Upper lobe of right lung (tissue), 1 donor: ENCODE measurements around the gene SSBP2. TPM values are rescaled to one million over a fixed set of nuclear protein-coding genes. Genes with fewer than 3 reads are reported as not detected.
"Not testable (repeated sequence)": the region's sequence is repeated elsewhere in the genome, so short reads cannot be mapped to it uniquely, and the experiment has no call there.

Experiments used
- ATAC-seq: fragments of 200-7000 bp; cut with Tn5 transposase; one replicate; pipeline ENCODE4 v1.9.1; 2020; ENCODE audit warnings: mild to moderate bottlenecking, moderate library complexity
- DNase-seq: peaks from one replicate; pipeline ENCODE4 v3.0.0-alpha.2; 2020
- H3K27ac ChIP-seq: fragments of 200-600 bp; one replicate; pipeline ENCODE4 v1.8.0; 2022
- H3K27me3 ChIP-seq: fragments of 200-600 bp; one replicate; pipeline ENCODE4 v1.8.0; 2022; ENCODE audit warnings: mild to moderate bottlenecking
- H3K36me3 ChIP-seq: fragments of 200-600 bp; one replicate; pipeline ENCODE4 v1.8.0; 2022
- H3K4me1 ChIP-seq: fragments of 200-600 bp; one replicate; pipeline ENCODE4 v1.8.0; 2022
- H3K4me3 ChIP-seq: fragments of 200-600 bp; one replicate; pipeline ENCODE4 v1.8.0; 2022; ENCODE audit warnings: mild to moderate bottlenecking
- H3K9me3 ChIP-seq: fragments of 200-600 bp; one replicate; pipeline ENCODE4 v1.8.0; 2022
- CTCF ChIP-seq: fragments of 200-600 bp; IDR thresholded peaks from one replicate; pipeline ENCODE4 v1.8.0; 2022; ENCODE audit warnings: antibody characterized with exemption
- intact Hi-C: fragments of 100-400 bp; cut with DNase I; formaldehyde crosslinking; loops from one replicate; pipeline ENCODE4 v1.11.0; 2022
- total RNA-seq: library from RNA; stranded (reverse); fragmentation: NEBNext Ultra II Directional; extraction: Animal tissue kit (Norgen Biotek cat#: 25700); gene quantifications from one replicate; pipeline ENCODE4 v1.2.1, GENCODE V29; 2021
- donor health status: DM: no; HTN: yes; CAD: no; lungs with severe emphysema.

SSBP2 gene
- total RNA-seq, 1 donor from 2014 or later: 43.8 TPM

GRCh38 chr5:81724108-81724507 lies 26.8 kb downstream of the SSBP2 start:
- no peak for DNase-seq
- Histone ChIP-seq H3K9me3 (no peaks in the 10 kb centered on the region), H3K27ac (no peak overlapping the region), H3K4me3 (no peak overlapping the region), H3K36me3 (no peaks in the 10 kb centered on the region), H3K27me3 (no peaks in the 10 kb centered on the region), H3K4me1 (no peaks in the 10 kb centered on the region)
- intact Hi-C loops: no loop called here
- ATAC-seq: no peak
- TF ChIP-seq CTCF: no peak

GRCh38 chr5:81721049-81721448 lies 29.8 kb downstream of the SSBP2 start:
- Histone ChIP-seq H3K27me3 (no peaks in the 10 kb centered on the region), H3K4me3 (no peak overlapping the region), H3K36me3 (no peaks in the 10 kb centered on the region), H3K9me3 (no peaks in the 10 kb centered on the region), H3K27ac (no peak overlapping the region), H3K4me1 (peaks cover 4% of the 10 kb centered on the region)
- intact Hi-C loops: no loop called here
- DNase-seq (no peak), ATAC-seq (no peak)
- no peak for TF ChIP-seq CTCF

GRCh38 chr5:81719743-81720345 lies 31.1 kb downstream of the SSBP2 start:
- no peak for TF ChIP-seq CTCF
- Histone ChIP-seq H3K27ac (no peak overlapping the region), H3K9me3 (no peaks in the 10 kb centered on the region), H3K4me3 (no peak overlapping the region), H3K27me3 (no peaks in the 10 kb centered on the region), H3K36me3 (no peaks in the 10 kb centered on the region), H3K4me1 (peaks cover 4% of the 10 kb centered on the region)
- intact Hi-C loops: no loop called here
- no peak for ATAC-seq
- DNase-seq: no peak

GRCh38 chr5:81718300-81718699 lies 32.6 kb downstream of the SSBP2 start:
- Histone ChIP-seq H3K27me3 (no peaks in the 10 kb centered on the region), H3K4me1 (peaks cover 4% of the 10 kb centered on the region), H3K9me3 (no peaks in the 10 kb centered on the region), H3K4me3 (no peak overlapping the region), H3K36me3 (no peaks in the 10 kb centered on the region), H3K27ac (no peak overlapping the region)
- DNase-seq: no peak
- no peak for TF ChIP-seq CTCF
- intact Hi-C loops: no loop called here
- no peak for ATAC-seq

GRCh38 chr5:81717860-81718259 lies 33.0 kb downstream of the SSBP2 start:
- intact Hi-C loops: no loop called here
- H3K4me3 ChIP-seq: no peak overlapping the region
- TF ChIP-seq CTCF: no peak
- no peaks in the 10 kb centered on the region for H3K9me3 ChIP-seq
- H3K4me1 ChIP-seq: peaks cover 4% of the 10 kb centered on the region
- DNase-seq: no peak
- H3K36me3 ChIP-seq: no peaks in the 10 kb centered on the region
- H3K27ac ChIP-seq: no peak overlapping the region
- no peak for ATAC-seq
- H3K27me3 ChIP-seq: no peaks in the 10 kb centered on the region

GRCh38 chr5:81717226-81717625 lies 33.7 kb downstream of the SSBP2 start:
- no peak for TF ChIP-seq CTCF
- intact Hi-C loops: no loop called here
- Histone ChIP-seq H3K27me3 (no peaks in the 10 kb centered on the region), H3K36me3 (no peaks in the 10 kb centered on the region), H3K4me1 (peaks cover 4% of the 10 kb centered on the region), H3K27ac (no peak overlapping the region), H3K4me3 (no peak overlapping the region), H3K9me3 (no peaks in the 10 kb centered on the region)
- ATAC-seq (no peak), DNase-seq (no peak)

- H3K4me1 ChIP-seq, H3K4me3 ChIP-seq, H3K27ac ChIP-seq, H3K9me3 ChIP-seq, H3K27me3 ChIP-seq, ATAC-seq, H3K36me3 ChIP-seq, intact Hi-C loops, DNase-seq: not testable (repeated sequence)
Measured at GRCh38 chr5:81714076-81714475, 36.8 kb downstream of the SSBP2 start.
